NCI-H128 (cell line): ENCODE measurements around the gene ADAR.
A peak's percentile ranks its signal among the peaks of the same experiment; 100 is the strongest.
"Not testable (repeated sequence)": the region's sequence is repeated elsewhere in the genome, so short reads cannot be mapped to it uniquely, and the experiment has no call there.

Experiments
- DNase-seq: peaks from one replicate; lab custom pipeline; 2025; ENCODE audit not compliant: unreplicated experiment; lab: John Stamatoyannopoulos, UW

Gene ADAR, protein sequence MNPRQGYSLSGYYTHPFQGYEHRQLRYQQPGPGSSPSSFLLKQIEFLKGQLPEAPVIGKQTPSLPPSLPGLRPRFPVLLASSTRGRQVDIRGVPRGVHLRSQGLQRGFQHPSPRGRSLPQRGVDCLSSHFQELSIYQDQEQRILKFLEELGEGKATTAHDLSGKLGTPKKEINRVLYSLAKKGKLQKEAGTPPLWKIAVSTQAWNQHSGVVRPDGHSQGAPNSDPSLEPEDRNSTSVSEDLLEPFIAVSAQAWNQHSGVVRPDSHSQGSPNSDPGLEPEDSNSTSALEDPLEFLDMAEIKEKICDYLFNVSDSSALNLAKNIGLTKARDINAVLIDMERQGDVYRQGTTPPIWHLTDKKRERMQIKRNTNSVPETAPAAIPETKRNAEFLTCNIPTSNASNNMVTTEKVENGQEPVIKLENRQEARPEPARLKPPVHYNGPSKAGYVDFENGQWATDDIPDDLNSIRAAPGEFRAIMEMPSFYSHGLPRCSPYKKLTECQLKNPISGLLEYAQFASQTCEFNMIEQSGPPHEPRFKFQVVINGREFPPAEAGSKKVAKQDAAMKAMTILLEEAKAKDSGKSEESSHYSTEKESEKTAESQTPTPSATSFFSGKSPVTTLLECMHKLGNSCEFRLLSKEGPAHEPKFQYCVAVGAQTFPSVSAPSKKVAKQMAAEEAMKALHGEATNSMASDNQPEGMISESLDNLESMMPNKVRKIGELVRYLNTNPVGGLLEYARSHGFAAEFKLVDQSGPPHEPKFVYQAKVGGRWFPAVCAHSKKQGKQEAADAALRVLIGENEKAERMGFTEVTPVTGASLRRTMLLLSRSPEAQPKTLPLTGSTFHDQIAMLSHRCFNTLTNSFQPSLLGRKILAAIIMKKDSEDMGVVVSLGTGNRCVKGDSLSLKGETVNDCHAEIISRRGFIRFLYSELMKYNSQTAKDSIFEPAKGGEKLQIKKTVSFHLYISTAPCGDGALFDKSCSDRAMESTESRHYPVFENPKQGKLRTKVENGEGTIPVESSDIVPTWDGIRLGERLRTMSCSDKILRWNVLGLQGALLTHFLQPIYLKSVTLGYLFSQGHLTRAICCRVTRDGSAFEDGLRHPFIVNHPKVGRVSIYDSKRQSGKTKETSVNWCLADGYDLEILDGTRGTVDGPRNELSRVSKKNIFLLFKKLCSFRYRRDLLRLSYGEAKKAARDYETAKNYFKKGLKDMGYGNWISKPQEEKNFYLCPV

DNA sequence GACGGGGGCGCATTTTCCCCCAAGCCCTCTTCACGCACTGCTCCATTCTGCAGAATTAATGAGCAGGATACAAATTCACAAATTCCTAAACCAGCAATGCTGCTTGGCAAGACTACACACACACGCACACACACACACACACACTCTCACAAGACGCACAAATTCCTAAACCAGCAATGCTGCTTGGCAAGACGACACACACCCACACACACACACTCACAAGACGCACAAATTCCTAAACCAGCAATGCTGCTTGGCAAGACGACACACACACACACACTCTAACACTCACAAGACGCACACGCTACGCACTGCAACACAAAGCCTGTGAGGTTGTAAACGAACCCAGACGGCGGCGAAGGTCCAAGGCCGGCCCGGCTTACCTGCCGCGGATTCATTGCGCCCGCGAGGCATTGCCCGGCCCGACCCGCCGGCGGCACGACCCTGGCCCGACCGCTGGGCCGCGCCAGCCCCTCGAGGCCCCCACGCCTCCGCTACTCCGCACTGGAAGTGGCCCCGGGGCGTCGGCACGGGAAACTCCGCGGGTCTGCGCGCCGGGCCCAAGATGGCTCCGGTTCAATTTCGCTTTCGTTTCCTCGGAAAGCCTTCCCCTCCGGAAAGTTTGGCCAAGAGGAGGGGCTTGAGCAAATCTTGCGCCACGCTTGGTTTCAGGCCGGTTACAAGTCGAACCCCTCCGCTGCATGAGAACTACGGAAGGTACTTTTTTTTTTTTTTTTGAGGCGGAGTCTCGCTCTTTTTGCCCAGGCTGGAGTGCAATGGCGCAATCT is at the start of gene ADAR:
ADAR (minus strand) TSS at position 578 of the 788 bp plus-strand sequence; CDS start at position 398, 180 bp downstream.
- DNase-seq = peak; percentile 46

DNA sequence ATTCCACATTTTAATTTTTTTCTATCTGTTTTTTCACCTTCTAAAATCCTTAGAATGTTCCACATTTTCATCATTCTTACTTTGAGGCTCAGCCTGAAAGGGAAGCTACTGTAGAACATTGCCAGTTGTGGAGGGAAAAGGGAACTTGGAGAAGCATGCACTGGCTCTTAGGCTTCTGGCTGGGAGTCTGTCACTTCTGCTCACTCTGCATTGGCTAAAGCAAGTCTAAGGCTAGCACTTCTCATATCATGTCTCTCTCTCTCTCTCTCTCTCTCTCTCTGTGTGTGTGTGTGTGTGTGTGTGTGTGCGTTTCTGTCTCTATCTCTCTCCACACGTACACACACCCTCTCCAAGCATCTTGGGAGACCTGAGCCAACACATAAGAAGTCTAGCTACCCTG is 49.6 kb upstream of the ADAR start:
- no peak for DNase-seq

DNA sequence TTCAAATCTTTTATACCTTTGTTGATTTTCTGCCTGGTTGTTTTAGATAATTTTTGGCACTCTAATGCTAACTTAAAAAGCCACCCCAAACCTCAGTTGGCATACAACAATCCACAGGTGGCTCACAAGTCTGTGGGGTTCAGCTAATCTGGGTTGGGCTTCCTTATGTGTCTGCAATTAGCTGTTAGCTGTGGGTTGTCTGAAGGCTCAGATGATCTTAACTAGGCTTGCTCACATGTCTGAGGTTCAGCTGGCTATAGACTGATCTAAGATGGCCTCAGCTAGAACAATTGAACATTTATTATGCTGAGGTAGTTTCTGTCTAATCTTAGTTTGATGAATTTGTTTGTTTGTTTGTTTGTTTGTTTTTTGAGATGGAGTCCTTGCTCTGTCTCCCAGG is 44.9 kb upstream of the ADAR start:
- no peak for DNase-seq

DNA sequence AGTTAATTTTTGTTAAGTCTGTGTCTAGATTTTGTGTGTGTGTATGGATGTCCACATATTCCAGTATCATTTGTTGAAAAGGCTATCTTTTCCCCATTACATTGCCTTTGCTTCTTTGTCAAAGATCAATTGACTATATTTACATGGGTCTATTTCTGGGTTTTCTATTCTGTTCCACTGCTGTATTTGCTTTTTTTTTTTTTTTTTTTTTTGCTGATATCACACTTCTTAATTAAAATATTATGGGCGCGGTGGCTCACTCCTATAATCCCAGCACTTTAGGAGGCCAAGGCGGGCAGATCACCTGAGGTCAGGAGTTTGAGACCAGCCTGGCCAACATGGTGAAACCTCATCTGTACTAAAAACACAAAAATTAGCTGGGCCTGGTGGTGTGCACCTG is 36.7 kb upstream of the ADAR start:
- DNase-seq = not testable (repeated sequence)

DNA sequence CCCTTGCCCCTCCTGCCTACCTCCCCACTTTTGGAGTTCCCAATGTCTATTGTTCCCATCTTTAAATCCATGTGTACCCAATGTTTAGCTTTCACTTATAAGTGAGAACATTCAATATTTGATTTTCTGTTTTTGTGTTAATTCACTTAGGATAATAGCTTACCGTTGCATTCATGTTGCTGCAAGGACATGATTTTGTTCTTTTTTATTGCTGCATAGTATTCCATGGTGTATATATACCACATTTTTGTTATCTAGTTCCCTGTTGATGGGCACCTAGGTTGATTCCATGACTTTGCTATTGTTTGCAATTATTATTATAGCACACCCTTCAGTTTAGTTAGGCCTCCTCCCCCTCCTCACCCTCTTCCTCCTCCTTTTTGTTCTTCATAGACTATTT is 33.5 kb upstream of the ADAR start:
- no peak for DNase-seq

DNA sequence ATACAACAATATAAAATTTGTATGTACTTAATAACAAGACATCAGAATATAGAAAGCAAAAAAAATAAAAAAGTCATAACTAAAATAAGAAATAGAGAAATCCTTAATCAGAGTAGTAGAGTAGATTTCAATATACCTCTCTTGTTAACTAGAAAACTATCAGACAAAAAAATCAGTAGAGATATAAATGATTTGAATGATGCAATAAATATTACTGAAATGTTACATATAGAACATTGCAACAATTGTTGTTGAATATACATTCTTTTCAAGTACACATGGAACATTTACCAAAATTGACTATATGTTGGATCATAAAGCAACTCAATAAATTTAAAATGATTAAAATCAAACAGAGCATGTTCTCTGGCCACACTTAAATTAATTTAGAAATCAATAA is 31.9 kb upstream of the ADAR start:
- no peak for DNase-seq

DNA sequence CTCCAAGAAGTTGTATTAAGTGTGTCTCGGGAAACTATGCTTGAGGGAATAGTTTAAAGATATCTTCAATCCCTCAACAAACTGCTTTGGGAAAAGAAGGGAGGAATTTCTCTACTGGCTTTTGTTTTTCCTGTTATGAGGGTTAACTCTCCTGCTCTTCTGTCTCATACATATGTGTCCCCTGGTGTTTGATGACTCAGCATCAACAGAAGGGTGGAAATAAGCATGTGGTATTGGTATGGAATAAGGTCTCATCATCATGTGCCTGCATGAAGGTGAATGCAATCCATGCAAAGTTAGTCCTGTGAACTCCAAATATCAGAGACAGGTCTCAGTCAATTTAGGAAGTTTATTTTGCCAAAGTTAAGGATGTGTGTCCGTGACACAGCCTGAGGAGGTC is 27.2 kb upstream of the ADAR start:
- DNase-seq = no peak

DNA sequence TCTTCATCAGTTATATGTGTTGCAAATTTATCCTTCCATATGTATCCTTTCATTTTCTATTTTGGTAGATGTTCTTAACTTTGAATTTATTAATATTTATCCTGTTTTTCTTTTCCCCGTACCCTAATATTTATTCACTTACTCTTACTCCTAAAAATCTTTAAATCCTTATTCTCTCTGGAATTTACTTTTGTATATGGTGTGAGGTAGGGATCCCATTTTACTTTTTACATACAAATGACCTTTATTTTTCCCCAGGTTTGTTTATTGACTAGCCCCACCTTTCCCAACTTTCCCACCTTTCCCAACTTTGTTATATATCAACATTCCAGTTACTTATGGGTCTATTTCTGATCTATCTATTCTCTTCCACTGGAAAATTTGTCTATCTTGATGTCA is 21.7 kb upstream of the ADAR start:
- no peak for DNase-seq

DNA sequence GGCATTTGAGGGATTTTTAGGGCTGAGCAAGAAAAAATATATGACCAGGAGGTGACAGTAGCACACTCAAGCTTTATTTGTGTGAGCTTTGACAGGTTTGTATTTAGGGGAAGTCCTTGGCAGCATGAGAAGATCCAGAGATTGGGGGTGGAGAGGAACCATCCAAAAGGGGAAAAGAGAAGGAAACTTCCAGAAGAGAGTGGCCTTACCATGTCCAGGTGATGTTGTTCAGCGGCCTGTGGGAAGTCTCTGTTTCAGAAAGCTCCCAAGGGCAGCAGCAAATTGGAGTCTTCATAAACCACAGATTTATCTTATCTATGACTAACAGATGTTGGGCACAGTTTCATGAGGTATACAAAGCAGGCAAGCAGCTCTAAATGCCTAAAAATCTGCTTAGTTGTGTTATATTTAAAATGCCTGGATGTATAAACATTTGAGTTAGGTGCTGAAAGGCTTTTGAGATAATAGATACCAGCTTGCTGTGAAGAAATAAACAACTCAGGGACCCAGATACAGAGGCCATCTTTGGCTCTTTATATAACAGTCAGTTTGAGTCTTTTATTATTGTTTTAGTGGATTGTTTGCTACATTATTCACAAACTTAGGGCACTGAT is 21.2 kb upstream of the ADAR start:
- DNase-seq = no peak

DNA sequence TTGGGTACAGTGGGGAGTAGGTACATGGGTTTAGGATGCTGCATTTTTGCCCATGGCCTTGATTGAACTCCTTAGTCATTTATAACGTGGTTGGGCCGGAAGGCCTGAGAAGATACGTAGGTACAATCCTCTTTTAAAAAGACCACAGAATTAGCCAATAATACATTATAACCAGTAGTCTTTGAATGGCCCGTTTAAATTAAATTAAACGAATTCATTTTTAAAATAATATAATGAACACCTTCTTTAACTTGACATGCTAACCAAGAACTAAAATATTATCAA is 20.1 kb upstream of the ADAR start:
- DNase-seq = no peak

DNA sequence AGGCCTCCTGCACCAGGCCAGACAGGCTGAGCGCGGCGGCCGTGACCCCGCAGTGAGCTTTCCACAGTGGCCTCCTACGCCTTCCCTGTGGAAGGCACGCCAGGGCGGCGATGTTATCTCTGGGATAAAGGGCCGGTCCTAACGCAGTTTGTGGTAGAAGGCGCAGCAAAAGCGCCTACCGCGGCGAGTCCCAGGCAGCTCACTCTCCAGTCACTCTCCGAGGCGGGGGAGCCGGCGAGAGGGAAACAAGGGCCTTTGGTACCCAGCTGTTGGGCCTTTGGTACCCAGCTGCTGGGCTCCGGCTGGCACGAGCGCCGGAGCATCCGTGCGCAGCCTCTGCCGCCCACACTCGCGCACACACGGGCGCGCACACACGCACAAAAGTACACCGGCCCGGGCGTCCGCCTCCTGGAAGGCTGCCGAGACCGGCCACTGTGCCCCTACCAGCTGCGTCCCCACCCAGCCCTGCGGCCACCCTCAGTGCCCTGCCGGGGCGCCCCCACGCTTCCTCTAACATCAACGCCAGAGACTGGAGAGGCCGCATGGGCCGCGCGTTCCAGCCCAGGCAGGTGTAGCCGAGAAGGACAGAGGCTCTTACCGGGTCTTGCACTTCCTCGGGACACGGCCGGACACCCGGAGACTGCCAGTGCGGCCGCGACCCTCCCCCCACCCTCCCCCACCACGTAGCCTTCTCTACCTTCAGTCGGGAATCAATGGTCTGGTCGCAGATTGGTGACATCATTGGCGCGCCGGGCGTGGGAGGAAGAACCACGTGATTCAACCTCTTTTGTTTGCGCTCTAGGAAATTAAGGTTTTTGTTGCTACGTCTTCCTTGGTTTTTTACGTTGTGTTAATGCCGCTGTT is 19.5 kb upstream of the ADAR start:
- DNase-seq = peak; percentile 86

DNA sequence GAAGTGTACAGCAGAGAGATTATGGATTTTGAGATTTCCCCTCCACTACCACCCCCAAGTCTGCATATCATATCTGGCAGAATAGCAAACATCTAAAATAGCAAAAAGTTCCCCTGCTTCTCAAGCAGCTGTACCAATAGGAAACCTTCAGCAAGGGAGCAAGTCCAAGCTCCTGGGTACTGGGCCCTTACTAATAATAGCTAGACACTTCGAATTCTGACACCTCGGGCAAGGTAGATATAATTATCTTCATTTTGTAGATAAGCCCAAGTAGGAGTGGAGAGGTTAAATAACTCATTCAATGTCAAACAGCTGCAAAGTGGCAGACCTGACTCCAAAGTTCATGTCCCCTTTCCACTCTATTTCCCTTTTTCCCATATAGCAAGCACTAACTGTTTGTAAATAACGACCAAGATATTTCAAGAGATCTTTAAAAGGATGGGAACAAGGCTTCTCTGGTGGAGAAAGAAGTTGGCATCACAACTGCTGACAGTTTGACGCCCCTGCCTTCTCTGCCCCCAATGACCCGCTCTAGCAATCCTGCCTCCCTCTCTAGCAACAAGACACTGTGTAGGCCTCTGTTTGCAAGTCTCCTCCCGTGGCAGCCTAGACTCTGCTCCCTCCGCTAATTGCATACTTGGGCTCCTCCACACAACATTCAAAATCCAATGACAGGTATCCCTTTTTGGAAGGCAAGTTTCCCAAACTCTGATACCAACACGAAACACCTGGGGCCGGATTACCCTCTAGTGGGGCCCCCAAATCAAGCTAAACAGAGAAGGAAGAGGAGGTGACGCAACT is 18.7 kb upstream of the ADAR start:
- no peak for DNase-seq

DNA sequence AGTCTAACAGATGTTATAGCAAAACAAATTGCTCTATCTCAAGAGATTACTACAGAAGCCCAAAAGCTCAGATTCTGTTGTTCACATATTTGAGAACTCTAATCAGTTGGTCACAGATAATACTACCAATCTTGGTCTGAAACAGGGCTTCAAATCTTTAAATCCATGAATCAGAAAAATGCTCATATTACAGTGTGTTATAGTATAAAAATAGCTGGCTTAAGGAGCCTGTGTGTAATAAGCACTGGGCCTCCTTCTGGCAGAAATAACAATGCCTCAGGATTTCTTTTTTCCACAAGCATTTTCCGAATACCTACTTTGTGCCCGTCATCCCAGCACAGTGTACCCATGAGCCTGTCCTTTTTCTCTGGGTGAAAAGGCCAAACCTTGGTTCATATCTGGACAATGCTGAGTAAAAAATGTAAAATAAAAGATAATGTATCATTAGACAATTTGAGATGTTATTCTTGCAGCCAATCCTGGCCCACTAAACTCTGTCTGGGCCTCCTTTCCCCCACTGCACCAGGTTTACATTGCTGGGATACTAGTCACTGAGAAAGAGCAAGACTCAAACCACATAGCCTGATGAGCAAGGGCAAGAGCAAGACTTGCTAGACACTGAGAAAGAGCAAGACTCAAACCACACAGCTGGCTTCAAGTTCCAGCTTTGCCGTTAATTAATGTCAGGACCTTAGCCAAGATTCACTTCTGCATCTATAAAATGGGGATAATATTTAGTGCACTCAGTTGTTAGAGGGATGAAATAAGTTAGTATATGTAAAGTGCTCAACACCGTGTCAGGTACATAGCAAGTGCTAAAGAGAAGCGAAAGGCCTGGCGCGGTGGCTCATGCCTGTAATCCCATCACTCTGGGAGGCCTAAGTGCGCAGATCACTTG is 17.0 kb upstream of the ADAR start:
- no peak for DNase-seq

DNA sequence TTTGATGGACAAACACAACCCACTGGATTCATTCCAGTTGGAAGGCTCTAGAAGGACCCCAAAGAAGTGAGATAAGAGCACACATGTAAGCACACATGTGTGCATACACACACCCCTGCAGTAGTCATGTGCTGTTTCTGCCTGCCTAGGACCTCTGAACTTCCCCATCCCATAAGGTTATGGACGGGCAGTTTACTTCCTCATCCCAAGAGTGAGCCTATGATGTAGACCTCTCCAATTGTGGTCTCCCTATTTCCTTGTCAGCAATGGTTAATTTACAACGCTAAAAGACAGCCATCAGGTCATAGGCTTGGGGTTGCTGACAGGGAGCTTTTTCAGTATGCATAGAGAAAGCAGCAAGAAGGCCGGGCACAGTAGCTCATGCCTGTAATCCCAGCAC is 15.4 kb upstream of the ADAR start:
- no peak for DNase-seq

DNA sequence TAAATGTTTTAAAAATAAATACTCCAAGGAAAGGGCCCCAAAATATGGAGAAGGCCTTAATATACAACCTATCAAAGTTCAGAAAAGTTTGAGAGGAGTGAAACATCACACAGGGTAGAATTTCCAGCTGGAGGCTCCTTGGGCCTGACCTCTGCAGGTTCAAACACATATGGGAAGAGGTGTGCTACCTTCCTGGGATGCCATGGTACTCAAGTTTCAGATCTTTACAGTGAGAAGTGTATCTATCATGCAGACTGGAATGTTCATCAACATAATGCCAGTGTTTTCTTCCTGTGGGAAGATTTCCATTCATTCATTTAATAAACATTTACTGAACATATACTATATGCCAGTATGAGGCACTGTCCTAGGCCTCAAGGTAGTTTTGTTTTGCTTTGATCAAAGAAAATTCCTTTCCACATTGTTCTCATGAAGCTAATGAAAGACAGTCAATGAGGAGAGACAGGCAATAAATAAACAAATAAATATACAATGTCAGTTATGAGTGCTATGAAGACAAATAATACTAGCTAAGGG is 14.6 kb upstream of the ADAR start:
- no peak for DNase-seq

DNA sequence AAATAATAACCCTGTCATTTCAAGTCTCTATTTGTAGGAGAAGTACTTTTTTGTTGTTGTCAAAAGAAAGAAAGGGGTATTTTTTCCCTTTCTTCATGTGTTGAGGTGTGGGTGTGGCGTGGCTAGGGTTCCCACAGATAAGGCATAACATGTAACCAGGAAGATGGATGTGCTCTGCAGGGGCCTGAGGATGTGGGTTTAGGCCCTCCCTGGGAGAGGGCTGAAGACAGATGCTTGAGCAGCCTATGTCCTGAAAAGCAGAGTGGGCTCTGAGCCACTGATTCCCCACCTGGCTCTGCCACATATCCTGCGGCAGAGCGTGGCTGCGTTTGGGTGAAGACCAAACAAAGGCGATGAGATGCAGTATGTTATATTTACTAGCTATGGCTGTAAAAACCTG is 13.9 kb upstream of the ADAR start:
- DNase-seq = no peak

DNA sequence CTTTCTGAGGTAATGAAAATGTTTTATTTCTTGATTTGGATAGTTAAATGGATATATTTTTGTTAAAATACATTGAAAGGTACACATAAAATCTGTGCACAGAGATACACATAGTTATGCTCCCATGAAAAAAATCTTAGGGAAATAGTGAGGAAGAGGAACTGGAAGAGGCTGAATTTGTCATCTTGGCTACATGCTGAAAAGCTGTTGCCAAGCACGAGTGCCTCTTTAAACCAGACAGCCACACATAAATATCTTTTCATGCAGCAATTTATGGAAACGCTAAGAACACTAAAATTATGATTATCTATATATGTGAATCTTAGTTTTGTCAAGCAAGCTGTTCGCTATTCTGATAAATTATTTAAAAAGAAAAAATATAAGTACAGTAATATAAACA is 12.8 kb upstream of the ADAR start:
- DNase-seq = no peak
